ENCODE results near the gene MYADM. TPM values are rescaled to one million over a fixed set of nuclear protein-coding genes. Genes with fewer than 3 reads are reported as not detected.

Gene MYADM
- polyA plus RNA-seq, 3 donors, result 162 to 310 (median 254) TPM

DNA sequence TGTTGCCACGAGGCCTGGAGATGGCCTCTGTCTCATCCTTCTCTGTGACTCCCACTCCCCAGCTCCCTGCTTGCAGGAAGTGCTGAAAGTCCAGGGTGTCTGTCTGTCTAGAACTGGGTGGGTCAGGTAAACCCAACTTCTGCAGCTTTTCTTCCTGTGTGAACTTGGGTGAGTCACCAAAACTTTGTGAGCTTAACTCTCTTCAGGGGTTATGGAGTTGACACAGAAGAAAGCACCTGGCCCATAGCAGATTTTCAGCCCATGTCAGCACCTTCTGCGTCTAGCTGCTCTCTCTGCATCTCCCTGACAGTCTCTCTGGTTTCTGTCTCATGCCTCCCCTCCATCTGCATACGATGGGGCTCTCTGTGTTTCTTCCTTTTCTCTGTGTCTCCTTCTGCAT lies 37.2 kb downstream of the MYADM start:
- H3K27ac ChIP-seq (ENCODE audit: low read depth in 1 of 2, low read length in 2 of 2), result no peak overlapping the region
- no peak overlapping the region for H3K4me3 ChIP-seq (replicated peaks in 1 of 3; ENCODE audit: low read depth in 2 of 3, low read length in 3 of 3)
- peaks cover 0 to 6% of the 10 kb centered on the region in 2 donors for H3K9me3 ChIP-seq (replicated peaks in 1 of 2; ENCODE audit: control insufficient read depth in 1 of 2, insufficient read depth in 1 of 2, low read length in 2 of 2)
- H4K20me1 ChIP-seq (ENCODE audit: insufficient read depth, low read length), result no peaks in the 10 kb centered on the region
- 53% methylated on average over 2 of the region's 3 CpGs for WGBS (ENCODE audit: insufficient coverage)
- TF ChIP-seq, protein P1, sequence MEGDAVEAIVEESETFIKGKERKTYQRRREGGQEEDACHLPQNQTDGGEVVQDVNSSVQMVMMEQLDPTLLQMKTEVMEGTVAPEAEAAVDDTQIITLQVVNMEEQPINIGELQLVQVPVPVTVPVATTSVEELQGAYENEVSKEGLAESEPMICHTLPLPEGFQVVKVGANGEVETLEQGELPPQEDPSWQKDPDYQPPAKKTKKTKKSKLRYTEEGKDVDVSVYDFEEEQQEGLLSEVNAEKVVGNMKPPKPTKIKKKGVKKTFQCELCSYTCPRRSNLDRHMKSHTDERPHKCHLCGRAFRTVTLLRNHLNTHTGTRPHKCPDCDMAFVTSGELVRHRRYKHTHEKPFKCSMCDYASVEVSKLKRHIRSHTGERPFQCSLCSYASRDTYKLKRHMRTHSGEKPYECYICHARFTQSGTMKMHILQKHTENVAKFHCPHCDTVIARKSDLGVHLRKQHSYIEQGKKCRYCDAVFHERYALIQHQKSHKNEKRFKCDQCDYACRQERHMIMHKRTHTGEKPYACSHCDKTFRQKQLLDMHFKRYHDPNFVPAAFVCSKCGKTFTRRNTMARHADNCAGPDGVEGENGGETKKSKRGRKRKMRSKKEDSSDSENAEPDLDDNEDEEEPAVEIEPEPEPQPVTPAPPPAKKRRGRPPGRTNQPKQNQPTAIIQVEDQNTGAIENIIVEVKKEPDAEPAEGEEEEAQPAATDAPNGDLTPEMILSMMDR (IDR thresholded peaks at IDR 0.05), result no peak
- no peaks in the 10 kb centered on the region for H3K36me3 ChIP-seq (replicated peaks in 1 of 2; ENCODE audit: control insufficient read depth in 1 of 2, insufficient read depth in 2 of 2, low read length in 2 of 2)
- Mint-ChIP-seq H3K27me3 (ENCODE audit: low read depth in 3 of 3) (peaks cover 52 to 72% (median 62%) of the 10 kb centered on the region in 3 donors), H3K36me3 (peaks cover 9 to 16% of the 10 kb centered on the region in 2 donors), H3K27ac (no peak overlapping the region), H3K4me1 (peaks cover 27% of the 10 kb centered on the region), H3K4me3 (peak overlapping the region in 1 of 2 donors; percentile 16), H3K9me3 (peaks cover 0 to 26% (median 20%) of the 10 kb centered on the region in 7 donors)
- no peak overlapping the region for H3K9ac ChIP-seq (ENCODE audit: insufficient read depth, low read length, poor library complexity, severe bottlenecking)
- peaks cover 21 to 51% of the 10 kb centered on the region in 2 donors for H3K27me3 ChIP-seq (ENCODE audit: control insufficient read depth in 2 of 2, insufficient read depth in 2 of 2, low read length in 2 of 2)
- no peak overlapping the region for H3K4me2 ChIP-seq (replicated peaks; ENCODE audit: extremely low read depth, low read length, poor library complexity, severe bottlenecking)
- no peaks in the 10 kb centered on the region for H3K79me2 ChIP-seq (ENCODE audit: insufficient read depth, low read length)
- H2AFZ ChIP-seq (ENCODE audit: insufficient read depth, low read depth, low read length, poor library complexity, severe bottlenecking), result no peak overlapping the region
- intact Hi-C loops (cut with micrococcal nuclease), result no loop called here
- H3K4me1 ChIP-seq (ENCODE audit: control insufficient read depth in 1 of 2, insufficient read depth in 2 of 2, low read length in 2 of 2), result peaks cover 14 to 24% of the 10 kb centered on the region in 2 donors
- DNase-seq, result no peak

DNA sequence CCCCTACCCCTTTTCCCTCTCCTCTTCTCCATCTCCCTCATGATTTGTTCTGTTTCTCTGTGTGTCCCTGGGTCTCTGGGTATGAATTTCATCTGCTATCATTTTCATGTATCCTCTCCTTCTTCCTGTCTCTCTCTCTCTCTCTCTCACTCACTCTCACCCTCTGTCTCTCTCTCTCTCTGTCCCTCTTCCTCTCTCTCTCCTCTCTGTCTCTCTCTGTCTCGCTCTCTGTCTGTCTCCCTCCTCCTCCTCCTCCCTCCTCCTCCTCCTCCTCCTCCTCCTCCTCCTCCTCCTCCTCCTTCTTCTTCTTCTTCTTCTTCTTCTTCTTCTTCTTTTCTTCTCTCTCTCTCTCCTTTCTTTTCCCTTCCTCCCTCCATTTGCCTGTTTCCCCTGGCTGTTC lies 38.1 kb downstream of the MYADM start:
- peaks cover 14 to 23% of the 10 kb centered on the region in 2 donors for H3K36me3 Mint-ChIP-seq
- no peaks in the 10 kb centered on the region for H3K36me3 ChIP-seq (replicated peaks in 1 of 2; ENCODE audit: control insufficient read depth in 1 of 2, insufficient read depth in 2 of 2, low read length in 2 of 2)
- H3K4me3 ChIP-seq (replicated peaks in 1 of 3; ENCODE audit: low read depth in 2 of 3, low read length in 3 of 3), result no peak overlapping the region
- TF ChIP-seq, protein P1 (IDR thresholded peaks at IDR 0.05), result no peak
- H3K9me3 Mint-ChIP-seq, result peaks cover 0 to 28% (median 22%) of the 10 kb centered on the region in 7 donors
- no peak overlapping the region for H3K27ac Mint-ChIP-seq
- intact Hi-C loops (cut with micrococcal nuclease), result loop anchor here (2.0 kb wide), 1 partner anchor 125 kb away; no protein-coding TSS in a partner anchor
- H3K27me3 ChIP-seq (ENCODE audit: control insufficient read depth in 2 of 2, insufficient read depth in 2 of 2, low read length in 2 of 2), result peaks cover 30 to 60% of the 10 kb centered on the region in 2 donors
- no peaks in the 10 kb centered on the region for H3K79me2 ChIP-seq (ENCODE audit: insufficient read depth, low read length)
- no CpG with 5 or more reads among the region's 1 CpG for WGBS (ENCODE audit: insufficient coverage)
- DNase-seq, result no peak
- H3K9me3 ChIP-seq (replicated peaks in 1 of 2; ENCODE audit: control insufficient read depth in 1 of 2, insufficient read depth in 1 of 2, low read length in 2 of 2), result peaks cover 0 to 13% of the 10 kb centered on the region in 2 donors
- H3K4me1 ChIP-seq (ENCODE audit: control insufficient read depth in 1 of 2, insufficient read depth in 2 of 2, low read length in 2 of 2), result peaks cover 14 to 24% of the 10 kb centered on the region in 2 donors
- peaks cover 27% of the 10 kb centered on the region for H3K4me1 Mint-ChIP-seq
- H3K4me2 ChIP-seq (replicated peaks; ENCODE audit: extremely low read depth, low read length, poor library complexity, severe bottlenecking), result no peak overlapping the region
- no peak overlapping the region for H3K27ac ChIP-seq (ENCODE audit: low read depth in 1 of 2, low read length in 2 of 2)
- H3K4me3 Mint-ChIP-seq, result peak overlapping the region in 1 of 2 donors; percentile 78
- H3K9ac ChIP-seq (ENCODE audit: insufficient read depth, low read length, poor library complexity, severe bottlenecking), result no peak overlapping the region
- no peak overlapping the region for H2AFZ ChIP-seq (ENCODE audit: insufficient read depth, low read depth, low read length, poor library complexity, severe bottlenecking)
- H4K20me1 ChIP-seq (ENCODE audit: insufficient read depth, low read length), result no peaks in the 10 kb centered on the region
- peaks cover 60 to 75% (median 64%) of the 10 kb centered on the region in 3 donors for H3K27me3 Mint-ChIP-seq (ENCODE audit: low read depth in 3 of 3)
